ENCODE measurements around the gene CDK16. TPM values are rescaled to one million over a fixed set of nuclear protein-coding genes. Genes with fewer than 3 reads are reported as not detected.
A peak's percentile ranks its signal among the peaks of the same experiment; 100 is the strongest.

The CDK16 gene
- 21.7 TPM for total RNA-seq

DNA sequence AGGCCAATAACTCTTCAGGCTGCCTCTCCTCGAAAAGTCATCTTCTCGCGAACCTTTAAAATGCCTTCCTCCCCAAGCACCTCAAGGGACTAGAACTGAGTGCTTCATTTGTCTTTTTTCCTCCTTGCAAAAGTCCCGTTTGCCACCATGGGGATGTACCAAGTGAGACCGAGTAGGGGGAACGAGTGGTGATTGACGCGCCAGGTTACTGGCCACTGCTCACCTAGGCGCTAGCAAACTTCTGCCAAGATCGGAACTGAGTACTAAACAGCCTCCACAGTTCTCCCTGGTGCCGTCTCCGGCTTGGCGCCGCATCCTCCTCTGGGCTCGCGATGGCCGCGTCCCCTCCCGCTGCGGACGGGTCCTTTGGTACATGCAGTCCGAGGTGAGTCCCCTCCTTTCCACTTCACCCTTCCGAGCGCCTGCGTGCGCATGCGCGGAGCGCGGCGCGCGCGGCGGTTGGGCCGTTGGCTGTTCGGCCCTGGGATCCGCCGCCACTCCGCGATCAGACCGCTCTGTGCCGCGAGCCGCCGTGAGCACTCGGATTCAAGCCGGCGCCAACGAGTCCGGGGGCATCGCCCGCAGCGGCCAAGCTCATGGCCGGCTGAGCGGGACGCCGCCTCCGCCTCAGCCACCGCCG lies at the start of gene CDK16:
Gene CDK16, plus strand, starts transcription at position 402 of the 640 bp plus-strand sequence. CDS start 4,877 bp downstream, outside the sequence.
- peak; percentile 78 for DNase-seq (ENCODE audit: low spot score)
- ATAC-seq: peak; percentile 72

DNA sequence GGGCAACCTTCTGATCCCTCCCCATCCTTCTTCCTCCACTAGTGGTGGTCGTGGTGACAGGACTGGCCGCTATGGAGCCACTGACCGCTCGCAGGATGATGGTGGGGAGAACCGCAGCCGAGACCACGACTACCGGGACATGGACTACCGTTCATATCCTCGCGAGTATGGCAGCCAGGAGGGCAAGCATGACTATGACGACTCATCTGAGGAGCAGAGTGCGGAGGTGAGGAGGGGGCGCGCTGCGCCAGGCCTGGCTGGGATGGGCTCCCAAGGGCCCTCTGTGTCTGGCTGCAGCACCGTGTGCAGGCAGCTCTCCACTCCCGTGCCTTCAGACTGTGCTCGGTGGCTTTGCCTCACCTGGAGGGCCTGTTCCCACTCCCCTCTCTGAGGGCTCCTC lies 49.2 kb upstream of the CDK16 start:
- ATAC-seq: no peak
- DNase-seq (ENCODE audit: low spot score): no peak

DNA sequence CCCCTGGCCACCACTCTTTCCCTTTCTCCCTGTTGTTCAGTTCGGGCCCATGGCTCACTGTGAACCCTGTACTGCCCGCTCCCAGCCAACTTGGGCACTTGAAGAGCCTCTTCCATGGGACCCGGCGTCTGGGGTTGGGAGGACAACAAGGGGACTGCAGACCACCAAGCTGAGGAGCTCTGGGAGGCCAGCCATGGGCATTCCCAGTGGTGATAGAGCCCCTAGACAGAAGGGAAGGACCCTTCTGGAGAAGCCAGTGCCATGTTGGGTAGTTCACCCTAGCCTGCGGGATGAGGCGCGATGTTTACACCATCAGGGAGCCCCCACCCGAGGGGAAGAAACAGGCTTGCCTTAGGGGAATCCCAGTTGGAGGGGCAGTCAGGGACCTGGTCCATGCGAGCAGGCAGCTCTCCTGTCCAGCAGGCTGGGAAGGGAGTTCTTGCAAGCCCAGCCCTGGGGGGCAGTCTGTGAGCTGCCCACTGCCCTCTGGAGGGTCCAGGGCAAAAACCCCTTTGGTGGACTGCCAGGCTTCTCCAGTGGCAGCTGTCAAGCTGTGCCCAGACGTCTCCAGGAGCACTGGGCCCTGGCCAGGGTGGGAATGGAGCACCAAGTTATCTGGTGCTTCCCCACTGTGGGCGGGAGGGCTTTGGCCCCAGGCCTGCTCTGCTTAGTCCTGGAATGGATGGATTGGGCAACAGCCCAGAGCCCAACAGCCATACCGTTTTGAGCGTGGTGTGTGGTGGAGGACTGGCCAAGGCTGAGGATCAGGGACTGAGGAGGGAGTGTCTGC lies 48.6 kb upstream of the CDK16 start:
- DNase-seq (ENCODE audit: low spot score) (no peak), ATAC-seq (peak; percentile 37)

DNA sequence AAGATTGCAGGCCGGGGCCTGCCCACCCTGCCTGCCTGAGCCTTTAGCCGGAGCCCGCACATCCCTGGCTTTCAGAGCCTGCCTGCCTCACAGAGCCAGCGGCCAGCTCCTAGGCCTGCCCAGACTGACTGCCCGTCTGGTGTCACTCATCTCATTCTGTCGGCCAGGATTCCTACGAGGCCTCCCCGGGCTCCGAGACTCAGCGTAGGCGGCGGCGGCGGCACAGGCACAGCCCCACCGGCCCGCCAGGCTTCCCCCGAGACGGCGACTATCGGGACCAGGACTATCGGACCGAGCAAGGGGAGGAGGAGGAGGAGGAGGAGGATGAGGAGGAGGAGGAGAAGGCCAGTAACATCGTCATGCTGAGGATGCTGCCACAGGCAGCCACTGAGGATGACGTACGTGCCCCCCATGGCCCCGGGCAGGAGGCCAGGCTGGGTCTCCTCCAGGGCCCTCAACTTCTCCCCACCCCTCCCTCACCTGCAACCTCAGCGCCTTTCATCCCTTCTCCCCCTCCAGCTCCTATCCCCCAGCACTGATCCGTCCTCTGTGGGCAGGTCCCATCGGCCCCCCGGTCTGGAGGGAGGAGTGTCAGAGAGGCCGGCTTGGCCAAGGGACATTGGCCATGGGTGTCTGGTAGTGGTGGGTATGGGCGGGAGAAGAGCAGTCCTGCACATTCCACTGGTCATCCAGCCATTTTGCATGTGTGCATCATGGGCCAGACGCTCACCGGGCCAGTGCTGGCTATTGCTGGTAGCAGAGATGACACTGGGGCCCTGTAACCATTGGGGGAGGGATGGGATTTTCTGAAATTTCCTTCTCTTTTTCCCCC lies 47.4 kb upstream of the CDK16 start:
- DNase-seq (ENCODE audit: low spot score) (no peak), ATAC-seq (no peak)

DNA sequence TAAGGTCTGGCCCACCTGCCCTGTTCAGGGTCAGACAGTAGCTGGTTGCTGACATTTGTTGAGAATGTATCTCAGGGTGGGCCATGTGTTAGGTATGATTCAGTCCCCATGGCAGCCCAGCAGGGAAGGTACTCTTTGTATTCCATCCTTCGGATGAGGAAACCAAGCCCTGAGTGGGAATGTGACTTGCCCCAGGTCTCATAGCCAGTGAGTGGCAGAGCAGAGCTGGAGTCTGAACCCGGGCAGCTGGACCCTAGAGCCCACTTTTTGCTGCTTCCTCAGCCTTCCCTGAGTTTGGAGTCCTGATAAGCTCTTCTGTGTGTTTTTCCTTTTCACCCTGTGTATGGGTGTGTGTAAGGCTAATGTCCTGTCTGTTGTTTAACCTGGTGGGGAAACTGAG lies 46.5 kb upstream of the CDK16 start:
- DNase-seq (ENCODE audit: low spot score) (no peak), ATAC-seq (no peak)

GRCh38 chrX:47172549-47172948 lies 45.9 kb upstream of the CDK16 start:
- ATAC-seq (no peak), DNase-seq (ENCODE audit: low spot score) (no peak)

DNA sequence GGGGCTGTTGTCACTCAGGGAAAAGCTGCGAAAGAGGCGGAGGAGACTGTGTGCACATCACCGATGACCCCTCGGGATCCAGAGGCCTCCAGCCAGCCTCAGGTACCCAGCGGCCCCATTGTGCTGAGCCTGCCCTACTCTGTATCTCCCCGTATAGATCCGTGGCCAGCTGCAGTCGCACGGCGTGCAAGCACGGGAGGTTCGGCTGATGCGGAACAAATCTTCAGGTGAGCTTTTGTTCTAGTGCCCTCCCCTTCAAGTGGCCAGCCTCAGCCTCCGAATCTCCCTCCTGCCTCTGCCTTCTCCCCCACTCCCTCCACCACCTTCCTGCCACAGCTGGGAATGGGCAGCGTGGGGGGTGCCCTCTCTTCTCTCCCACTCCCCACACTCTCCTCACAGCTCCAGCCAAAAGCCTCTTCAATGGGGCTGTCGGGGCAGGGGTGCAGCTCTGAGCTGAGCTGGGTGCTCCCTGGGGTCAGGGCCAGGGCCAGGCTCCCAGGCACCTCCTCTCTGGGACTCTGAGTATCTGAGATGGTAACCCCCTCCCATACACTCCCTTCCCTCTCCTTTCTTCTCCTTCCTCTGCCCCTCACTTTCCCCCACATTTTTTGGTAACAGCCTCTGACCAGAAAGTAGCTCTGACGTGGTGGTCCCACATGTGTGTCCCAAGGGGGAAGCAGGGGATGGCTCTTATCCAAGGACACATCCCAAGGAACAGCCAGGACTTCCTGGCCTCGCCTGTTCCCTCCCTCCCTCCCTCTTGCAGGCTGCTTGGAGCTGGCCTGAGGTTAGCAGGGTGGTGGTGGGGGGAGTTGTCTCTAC lies 45.3 kb upstream of the CDK16 start:
- ATAC-seq: no peak
- no peak for DNase-seq (ENCODE audit: low spot score)

GRCh38 chrX:47174376-47174775 lies 44.1 kb upstream of the CDK16 start:
- DNase-seq (ENCODE audit: low spot score) (no peak), ATAC-seq (no peak)

- ATAC-seq (no peak), DNase-seq (ENCODE audit: low spot score) (no peak)
Observed at GRCh38 chrX:47174846-47175587, 43.5 kb upstream of the CDK16 start.

GRCh38 chrX:47175588-47175980 lies 42.9 kb upstream of the CDK16 start:
- no peak for DNase-seq (ENCODE audit: low spot score)
- ATAC-seq: no peak

- DNase-seq (ENCODE audit: low spot score) (no peak), ATAC-seq (no peak)
Observed at GRCh38 chrX:47176101-47176740, 42.3 kb upstream of the CDK16 start.

DNA sequence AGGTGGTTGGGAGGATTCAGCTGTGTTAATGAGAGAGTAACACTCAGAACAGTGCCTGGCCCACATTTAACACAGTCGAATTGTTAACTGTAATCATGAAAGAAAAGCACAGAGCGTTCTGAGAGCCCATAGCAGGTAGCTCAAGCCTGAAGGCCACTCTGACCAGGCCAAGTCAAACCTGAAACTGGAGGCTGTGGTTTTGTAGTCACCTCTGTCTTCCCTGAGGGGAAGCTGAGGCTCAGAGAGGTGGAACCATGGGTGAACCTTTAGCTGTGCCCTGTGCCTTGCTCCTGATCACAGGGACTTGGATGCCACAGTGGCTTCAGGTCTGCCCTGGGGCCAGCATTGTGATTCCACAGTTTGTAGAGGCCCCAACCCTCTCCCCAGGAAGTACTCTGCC lies 41.4 kb upstream of the CDK16 start:
- ATAC-seq (no peak), DNase-seq (ENCODE audit: low spot score) (no peak)

- DNase-seq (ENCODE audit: low spot score) (no peak), ATAC-seq (no peak)
Observed at GRCh38 chrX:47178337-47178736, 40.1 kb upstream of the CDK16 start.

DNA sequence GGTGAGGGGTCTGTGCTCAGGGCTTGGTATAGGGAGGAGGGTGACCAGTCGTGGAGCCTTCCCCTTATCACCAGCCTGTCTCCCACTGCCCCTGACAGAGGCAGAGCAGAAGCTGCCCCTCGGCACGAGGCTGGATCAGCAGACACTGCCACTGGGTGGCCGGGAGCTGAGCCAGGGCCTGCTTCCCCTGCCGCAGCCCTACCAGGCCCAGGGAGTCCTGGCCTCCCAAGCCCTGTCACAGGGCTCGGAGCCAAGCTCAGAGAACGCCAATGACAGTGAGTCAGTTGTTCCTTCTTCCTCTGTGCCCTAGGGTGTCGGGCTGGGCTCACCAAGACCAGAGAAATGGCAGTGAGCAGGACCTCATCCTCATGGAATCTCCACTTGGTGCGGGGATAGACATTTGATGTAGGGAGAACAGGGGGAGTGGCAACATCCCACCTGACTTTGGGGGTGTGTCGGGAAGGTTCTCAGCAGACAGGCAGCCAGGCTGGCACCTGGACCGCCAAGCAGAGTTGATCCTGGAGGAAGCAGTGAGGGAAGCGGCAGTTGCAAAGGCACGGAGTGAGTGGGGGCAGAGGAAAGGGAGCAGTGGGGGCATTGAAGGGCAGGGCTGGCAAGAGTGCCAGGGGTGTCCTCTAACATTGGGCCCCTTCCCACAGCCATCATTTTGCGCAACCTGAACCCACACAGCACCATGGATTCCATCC lies 39.1 kb upstream of the CDK16 start:
- ATAC-seq (peak; percentile 24), DNase-seq (ENCODE audit: low spot score) (no peak)

DNA sequence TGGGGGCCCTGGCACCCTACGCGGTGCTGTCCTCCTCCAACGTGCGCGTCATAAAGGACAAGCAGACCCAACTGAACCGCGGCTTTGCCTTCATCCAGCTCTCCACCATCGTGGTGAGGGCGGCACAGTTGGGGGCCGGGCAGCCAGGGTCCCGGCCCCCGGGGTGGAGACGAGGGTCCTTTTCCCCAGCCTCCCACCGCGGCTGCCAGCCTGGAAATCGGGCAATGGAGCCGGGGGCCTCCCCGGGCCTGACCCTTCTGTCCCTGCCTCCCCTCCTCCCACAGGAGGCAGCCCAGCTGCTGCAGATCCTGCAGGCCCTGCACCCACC lies 38.6 kb upstream of the CDK16 start:
- ATAC-seq (no peak), DNase-seq (ENCODE audit: low spot score) (no peak)

GRCh38 chrX:47180346-47180745 lies 38.1 kb upstream of the CDK16 start:
- DNase-seq (ENCODE audit: low spot score): no peak
- ATAC-seq: no peak

GRCh38 chrX:47181301-47181700 lies 37.2 kb upstream of the CDK16 start:
- DNase-seq (ENCODE audit: low spot score) (no peak), ATAC-seq (no peak)

DNA sequence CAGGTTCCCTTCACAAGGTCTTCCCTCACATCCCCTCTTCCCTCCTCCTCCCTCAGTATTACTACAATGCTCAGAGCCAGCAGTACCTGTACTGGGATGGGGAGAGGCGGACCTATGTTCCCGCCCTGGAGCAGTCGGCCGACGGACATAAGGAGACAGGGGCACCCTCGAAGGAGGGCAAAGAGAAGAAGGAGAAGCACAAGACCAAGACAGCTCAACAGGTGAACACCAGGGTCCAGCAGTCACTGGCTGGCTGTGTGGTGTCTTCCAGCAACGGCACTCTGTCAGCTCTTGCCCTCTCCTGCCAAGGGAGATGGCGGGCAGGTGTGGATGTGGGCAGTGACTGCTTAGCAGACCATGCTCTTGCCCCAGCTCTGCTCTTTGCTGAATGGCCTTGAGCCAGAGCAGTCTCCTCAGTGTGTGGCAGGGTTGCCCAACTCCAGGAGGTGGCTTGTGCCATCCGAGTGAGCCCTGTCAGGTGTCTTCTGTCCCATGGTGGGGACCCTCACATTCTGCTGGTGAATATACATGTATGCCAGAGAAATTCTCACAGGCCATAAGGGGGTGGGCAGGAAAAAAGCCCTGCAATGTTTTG lies 36.3 kb upstream of the CDK16 start:
- no peak for DNase-seq (ENCODE audit: low spot score)
- peak; percentile 21 for ATAC-seq

DNA sequence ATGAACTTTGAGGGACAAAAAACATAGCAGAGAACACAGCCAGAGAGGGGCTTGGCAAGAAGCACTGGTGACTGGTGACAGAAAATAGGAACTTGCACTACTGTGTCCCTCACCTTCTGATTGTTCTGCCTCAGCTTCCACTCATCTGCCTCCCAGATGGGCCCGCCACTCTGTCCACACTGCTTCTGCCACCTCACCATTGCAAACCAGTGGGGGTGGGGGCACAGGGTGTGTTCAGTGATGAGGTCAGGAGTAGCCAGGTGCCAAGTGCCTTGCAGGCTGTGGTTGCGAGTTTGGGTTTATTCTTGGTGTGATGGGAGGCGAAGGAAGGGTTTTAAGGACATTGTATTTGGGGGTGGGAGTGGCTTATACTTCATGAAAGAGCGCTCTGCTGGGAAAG lies 34.0 kb upstream of the CDK16 start:
- no peak for DNase-seq (ENCODE audit: low spot score)
- no peak for ATAC-seq
